ENCODE data around the gene CLN6. TPM values are rescaled to one million over a fixed set of nuclear protein-coding genes. Genes with fewer than 3 reads are reported as not detected.

Gene CLN6
- total RNA-seq: 9.8 and 27.5 TPM in 2 replicates

GRCh38 chr15:68229386-68230156 lies at the start of gene CLN6:
CLN6 (minus strand) TSS chr15:68229728; CDS start chr15:68229584, 144 bp downstream.

DNA sequence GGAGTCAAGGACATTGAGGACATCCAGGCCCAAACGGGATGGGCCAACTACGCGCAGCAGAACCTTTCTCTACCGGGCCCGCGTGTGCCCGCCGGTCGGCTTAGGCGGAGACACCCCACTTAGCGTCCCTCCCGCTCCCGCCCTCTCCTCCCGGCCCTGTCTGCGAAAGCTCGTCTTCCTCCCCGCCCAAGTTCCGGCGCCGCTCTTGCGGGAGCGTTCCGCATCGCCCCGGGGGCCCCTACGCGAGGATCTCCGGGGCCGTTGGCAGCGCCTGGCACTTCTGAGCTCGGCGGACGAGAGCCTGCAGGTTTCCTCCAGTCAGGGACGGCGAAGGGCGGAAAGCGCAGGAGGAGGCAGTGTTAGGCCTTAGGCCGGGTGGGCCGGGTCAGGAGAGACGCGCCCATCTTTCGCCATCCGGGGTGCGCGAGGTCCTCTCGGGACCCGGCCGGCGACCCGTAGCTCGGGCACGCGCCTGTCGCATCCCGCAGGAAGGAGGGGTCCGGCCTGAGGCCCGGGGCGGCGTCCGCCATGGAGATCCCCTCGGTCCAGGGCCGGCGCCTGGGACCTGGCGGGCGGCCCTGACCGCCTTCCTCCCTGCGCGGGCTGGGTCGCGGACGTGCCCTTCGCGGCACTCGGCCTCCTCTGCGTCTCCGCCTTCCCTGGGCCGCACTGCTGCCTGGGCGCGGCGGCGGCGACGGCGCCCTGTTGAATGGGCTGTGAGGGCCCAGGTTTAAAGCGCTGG lies 48.2 kb upstream of the CLN6 start, which contains the start of gene FEM1B:
FEM1B (plus strand) TSS at position 143 of the 742 bp plus-strand sequence. CDS start 673 bp downstream, outside the sequence.

GRCh38 chr15:68204776-68205557 lies 24.6 kb downstream of the CLN6 start, which contains the start of gene CALML4:
CALML4 (minus strand) TSS chr15:68205332; CDS start chr15:68205247, 85 bp downstream.

Other genes with a start within 250 kb of the CLN6 start
- gene PIAS1, start 175.4 kb downstream of the CLN6 start, total RNA-seq: 24.5 and 32.4 TPM in 2 replicates
- 0.88 and 1.7 TPM in 2 replicates for gene CALML4, start 24.4 kb downstream of the CLN6 start, total RNA-seq
- gene FEM1B, start 48.0 kb upstream of the CLN6 start, total RNA-seq: 32.8 and 50.3 TPM in 2 replicates
- gene ITGA11, start 202.4 kb upstream of the CLN6 start, total RNA-seq: 57.8 and 129 TPM in 2 replicates